Tibial nerve (tissue), 4 donors: ENCODE results near the gene EIF1AD. TPM values are rescaled to one million over a fixed set of nuclear protein-coding genes. Genes with fewer than 3 reads are reported as not detected.

Experiments
- DNase-seq, 2 donors: peaks; one replicate each; pipeline ENCODE4 v3.0.0-alpha.2; 2019; ENCODE audit warnings: low spot score in 2 of 2
- H3K27ac ChIP-seq, 4 donors: fragments of 200-600 bp; sonication (generic) in 3 of 4; one replicate each; pipeline ENCODE4 v1.5.1; 2017 to 2019; ENCODE audit warnings: mild to moderate bottlenecking in 1 of 4
- H3K27me3 ChIP-seq, 2 donors: fragments of 200-600 bp; sonication (generic) in 1 of 2; one replicate each; pipeline versions ENCODE4 v1.5.1 to v1.6.0; 2017 to 2019
- H3K36me3 ChIP-seq, 3 donors: fragments of 200-600 bp; sonication (generic); one replicate each; pipeline ENCODE4 v1.5.1; 2018 to 2019
- H3K4me1 ChIP-seq, 4 donors: fragments of 200-600 bp; sonication (generic) in 3 of 4; one replicate each; pipeline ENCODE4 v1.5.1; 2017 to 2019
- H3K4me3 ChIP-seq, 4 donors: fragments of 200-600 bp; sonication (generic) in 3 of 4; one replicate each; pipeline ENCODE4 v1.5.1; 2017 to 2019; ENCODE audit warnings: mild to moderate bottlenecking in 1 of 4, moderate library complexity in 1 of 4
- H3K9me3 ChIP-seq, 4 donors: fragments of 200-600 bp; sonication (generic) in 3 of 4; one replicate each; pipeline ENCODE4 v1.5.1; 2017 to 2019
- EP300 ChIP-seq, 2 donors: sonication (generic); formaldehyde crosslinking; IDR thresholded peaks; one replicate each; pipeline ENCODE4 v1.6.1; 2017; ENCODE audit warnings: antibody characterized with exemption in 2 of 2, mild to moderate bottlenecking in 1 of 2
- POLR2A ChIP-seq, 2 donors: fragments of 450-650 bp; IDR thresholded peaks; one replicate each; pipeline ENCODE4 v1.6.1; 2017; ENCODE audit warnings: antibody characterized with exemption in 2 of 2, mild to moderate bottlenecking in 2 of 2, moderate library complexity in 2 of 2
- WGBS, 2 donors: methylation state at CpG; one replicate each; pipeline ENCODE4 v1.1.5; 2018; 5-methylcytosine and 5-hydroxymethylcytosine counted together
- total RNA-seq, 4 donors: library from RNA; depleted of rRNA; stranded (reverse); fragments of >200 nt; gene quantifications; one replicate each; pipeline ENCODE4 v1.1.0, GENCODE V29; 2016
- TF ChIP-seq, protein P1 (sequence below), 5 experiments: fragments of 200-600 bp in 3 of 5; fragments of 450-650 bp in 2 of 5; sonication (generic) in 3 of 5; IDR thresholded peaks; one replicate each; pipeline ENCODE4 v1.5.1; 2016 to 2019; ENCODE audit warnings: antibody characterized with exemption in 5 of 5, mild to moderate bottlenecking in 3 of 5, moderate library complexity in 2 of 5

Gene EIF1AD
- total RNA-seq, 4 donors from 2014 or later = 27.0 to 40.6 (median 29.5) TPM

DNA sequence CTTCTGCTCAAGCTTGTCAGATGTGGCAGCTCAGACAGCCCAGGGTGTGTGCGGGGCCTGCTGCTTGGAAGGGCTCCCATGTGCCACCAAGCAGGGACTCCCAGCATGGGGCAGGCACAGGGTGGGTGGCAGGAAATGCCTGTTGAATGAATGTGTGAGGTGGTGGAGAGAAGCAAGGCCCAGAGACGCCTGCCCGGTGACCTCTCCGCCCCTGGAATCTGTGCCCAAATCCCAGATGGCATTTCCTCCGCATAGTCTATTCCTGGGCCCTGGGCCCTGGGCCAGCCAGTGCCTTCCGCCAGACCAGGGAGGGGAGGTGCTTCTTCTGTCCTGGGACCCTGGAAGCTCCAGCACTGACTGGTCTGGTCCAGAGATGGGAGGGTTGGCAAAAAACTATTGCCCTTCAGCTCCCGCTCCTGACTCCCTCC lies 13.5 kb upstream of the EIF1AD start:
- Histone ChIP-seq H3K27ac (no peak overlapping the region), H3K27me3 (peaks cover 0 to 21% of the 10 kb centered on the region in 2 donors), H3K9me3 (no peaks in the 10 kb centered on the region), H3K36me3 (no peaks in the 10 kb centered on the region), H3K4me3 (no peak overlapping the region), H3K4me1 (peaks cover 0 to 11% (median 7%) of the 10 kb centered on the region in 4 donors)
- TF ChIP-seq EP300 (IDR thresholded peaks at IDR 0.05) = no peak
- DNase-seq = no peak
- 46 to 53% methylated on average over 5 to 7 of the region's 7 CpGs for WGBS, 2 donors

DNA sequence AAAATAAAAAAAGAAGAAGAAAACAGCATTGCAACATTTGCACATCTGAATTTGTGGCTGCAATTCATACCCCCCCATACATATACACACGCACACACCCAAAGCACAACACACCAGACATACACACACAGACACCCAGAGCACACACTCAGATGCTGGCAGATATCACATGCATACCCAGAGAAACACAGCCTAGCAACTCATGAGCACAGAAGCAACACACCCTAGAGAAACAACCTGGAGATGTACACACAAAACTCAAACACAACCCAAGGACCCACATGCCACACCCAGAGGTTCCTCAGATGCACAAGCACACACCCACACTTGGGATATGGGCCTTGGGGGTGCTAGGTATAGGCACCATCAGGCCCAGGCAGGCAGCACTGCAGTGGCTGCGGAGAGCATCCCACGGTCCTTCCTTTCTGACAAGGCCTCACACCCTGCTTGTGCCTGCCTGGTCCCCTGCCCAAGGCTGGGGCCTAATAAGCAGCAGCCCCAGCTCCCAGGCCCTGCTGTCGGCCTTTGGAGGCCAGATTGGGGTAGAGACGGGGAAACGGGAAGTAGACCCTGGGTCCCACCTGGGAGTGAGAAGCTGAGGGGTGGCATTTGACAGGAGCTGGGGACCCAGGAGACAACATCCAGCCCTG lies 13.0 kb upstream of the EIF1AD start:
- Histone ChIP-seq H3K27ac (no peak overlapping the region), H3K9me3 (no peaks in the 10 kb centered on the region), H3K27me3 (peaks cover 0 to 21% of the 10 kb centered on the region in 2 donors), H3K4me3 (no peak overlapping the region), H3K4me1 (peaks cover 0 to 11% (median 7%) of the 10 kb centered on the region in 4 donors), H3K36me3 (no peaks in the 10 kb centered on the region)
- 75 to 89% methylated on average over 6 of the region's 6 CpGs for WGBS, 2 donors
- no peak for DNase-seq
- TF ChIP-seq POLR2A (IDR thresholded peaks at IDR 0.05) (no peak), EP300 (IDR thresholded peaks at IDR 0.05) (no peak)
- TF ChIP-seq, protein P1, sequence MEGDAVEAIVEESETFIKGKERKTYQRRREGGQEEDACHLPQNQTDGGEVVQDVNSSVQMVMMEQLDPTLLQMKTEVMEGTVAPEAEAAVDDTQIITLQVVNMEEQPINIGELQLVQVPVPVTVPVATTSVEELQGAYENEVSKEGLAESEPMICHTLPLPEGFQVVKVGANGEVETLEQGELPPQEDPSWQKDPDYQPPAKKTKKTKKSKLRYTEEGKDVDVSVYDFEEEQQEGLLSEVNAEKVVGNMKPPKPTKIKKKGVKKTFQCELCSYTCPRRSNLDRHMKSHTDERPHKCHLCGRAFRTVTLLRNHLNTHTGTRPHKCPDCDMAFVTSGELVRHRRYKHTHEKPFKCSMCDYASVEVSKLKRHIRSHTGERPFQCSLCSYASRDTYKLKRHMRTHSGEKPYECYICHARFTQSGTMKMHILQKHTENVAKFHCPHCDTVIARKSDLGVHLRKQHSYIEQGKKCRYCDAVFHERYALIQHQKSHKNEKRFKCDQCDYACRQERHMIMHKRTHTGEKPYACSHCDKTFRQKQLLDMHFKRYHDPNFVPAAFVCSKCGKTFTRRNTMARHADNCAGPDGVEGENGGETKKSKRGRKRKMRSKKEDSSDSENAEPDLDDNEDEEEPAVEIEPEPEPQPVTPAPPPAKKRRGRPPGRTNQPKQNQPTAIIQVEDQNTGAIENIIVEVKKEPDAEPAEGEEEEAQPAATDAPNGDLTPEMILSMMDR (IDR thresholded peaks at IDR 0.05) = no peak

DNA sequence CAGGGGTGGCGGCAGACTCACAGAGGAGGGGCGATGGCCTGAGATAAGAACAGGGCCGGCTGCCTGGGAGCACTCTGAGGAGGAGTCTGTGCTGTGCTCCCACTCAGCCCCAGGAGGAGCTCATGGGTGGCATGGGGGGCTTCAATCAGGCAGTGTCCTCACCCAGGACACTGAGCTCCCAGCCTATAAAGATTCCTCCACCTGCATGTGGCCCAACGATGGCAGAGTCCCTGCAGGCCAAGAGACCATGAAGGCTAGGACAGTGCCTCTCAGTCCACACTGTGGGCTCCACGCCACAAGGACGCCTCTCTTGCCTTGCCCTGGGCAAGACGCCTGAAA lies 11.8 kb upstream of the EIF1AD start:
- DNase-seq = no peak
- no peak overlapping the region for H3K4me3 ChIP-seq
- peaks cover 0 to 21% of the 10 kb centered on the region in 2 donors for H3K27me3 ChIP-seq
- no peak overlapping the region for H3K27ac ChIP-seq
- H3K4me1 ChIP-seq = peaks cover 0 to 11% (median 7%) of the 10 kb centered on the region in 4 donors
- TF ChIP-seq POLR2A (IDR thresholded peaks at IDR 0.05) (no peak), EP300 (IDR thresholded peaks at IDR 0.05) (no peak)
- TF ChIP-seq, protein P1 (IDR thresholded peaks at IDR 0.05) = no peak
- H3K9me3 ChIP-seq = no peaks in the 10 kb centered on the region
- H3K36me3 ChIP-seq = no peaks in the 10 kb centered on the region
- WGBS, 2 donors = 67 to 70% methylated on average over 6 of the region's 7 CpGs

DNA sequence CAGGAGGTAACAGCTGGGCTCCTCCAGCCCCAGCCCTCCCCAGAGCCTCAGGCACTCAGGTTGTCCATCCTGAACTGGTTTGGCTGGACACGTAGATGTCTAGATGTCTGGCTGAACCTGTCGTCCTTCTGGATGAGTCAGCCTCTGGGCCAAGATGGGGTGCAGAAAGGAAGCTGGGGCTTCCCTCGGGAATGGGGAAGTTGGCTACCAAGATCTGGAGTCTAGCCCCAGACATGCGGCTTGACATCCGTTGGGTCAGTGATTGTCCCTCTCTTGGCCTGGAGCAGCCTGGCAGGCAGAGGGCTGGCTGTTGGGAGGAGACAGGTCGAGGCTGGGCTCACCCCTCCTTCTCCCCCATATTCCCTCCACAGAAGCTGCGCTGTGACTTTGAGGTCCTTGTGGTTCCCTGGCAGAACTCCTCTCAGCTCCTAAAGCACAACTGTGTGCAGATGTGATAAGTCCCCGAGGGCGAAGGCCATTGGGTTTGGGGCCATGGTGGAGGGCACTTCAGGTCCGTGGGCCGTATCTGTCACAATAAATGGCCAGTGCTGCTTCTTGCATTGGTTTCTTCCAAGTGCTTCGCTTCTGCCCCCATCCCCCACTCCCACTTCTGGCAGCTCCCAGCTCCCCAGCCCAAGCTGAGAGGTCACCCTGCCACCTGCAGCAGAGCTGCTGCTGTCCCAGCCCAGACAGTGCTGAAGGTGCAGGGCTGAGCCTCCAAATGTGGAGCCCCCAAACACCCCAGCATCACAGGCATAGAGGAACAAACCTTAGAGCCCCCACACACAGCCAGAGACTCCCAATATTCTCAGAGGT lies 11.2 kb upstream of the EIF1AD start:
- Histone ChIP-seq H3K4me1 (peaks cover 0 to 11% (median 7%) of the 10 kb centered on the region in 4 donors), H3K27me3 (peaks cover 0 to 21% of the 10 kb centered on the region in 2 donors), H3K9me3 (no peaks in the 10 kb centered on the region), H3K4me3 (no peak overlapping the region), H3K27ac (no peak overlapping the region), H3K36me3 (no peaks in the 10 kb centered on the region)
- 57 to 60% methylated on average over 11 of the region's 12 CpGs for WGBS, 2 donors
- DNase-seq = no peak
- no peak for TF ChIP-seq POLR2A (IDR thresholded peaks at IDR 0.05)
- TF ChIP-seq, protein P1 (IDR thresholded peaks at IDR 0.05) = no peak
- no peak for TF ChIP-seq EP300 (IDR thresholded peaks at IDR 0.05)

DNA sequence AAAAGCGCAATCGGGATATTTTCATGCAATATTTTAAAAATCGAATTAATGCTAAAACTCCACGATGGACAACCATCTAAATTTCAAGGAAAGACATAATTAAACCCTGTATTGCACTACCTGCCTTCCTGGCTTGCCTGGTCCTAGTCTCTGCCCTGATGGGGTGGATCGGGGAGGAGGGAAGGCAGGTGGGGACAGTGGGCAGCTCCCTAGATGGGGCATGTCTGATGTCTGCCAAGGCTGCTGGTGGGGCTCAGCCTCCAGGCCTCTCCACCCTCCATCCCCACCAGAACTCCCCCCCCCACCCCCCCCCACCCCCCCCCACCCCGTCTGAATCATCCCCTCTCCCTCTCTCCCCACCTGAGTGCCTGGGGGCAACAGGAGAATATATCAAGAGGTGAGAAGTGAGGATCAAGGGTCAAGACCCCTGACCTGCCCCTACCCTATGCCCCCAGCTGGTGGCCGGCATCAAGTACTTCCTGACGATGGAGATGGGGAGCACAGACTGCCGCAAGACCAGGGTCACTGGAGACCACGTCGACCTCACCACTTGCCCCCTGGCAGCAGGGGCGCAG lies 10.5 kb upstream of the EIF1AD start:
- DNase-seq = no peak
- 62 to 75% methylated on average over 6 to 12 of the region's 12 CpGs for WGBS, 2 donors

More for the DNA sequence above, 10.5 kb upstream of the EIF1AD start:
- TF ChIP-seq, protein P1 (IDR thresholded peaks at IDR 0.05) = no peak
- TF ChIP-seq POLR2A (IDR thresholded peaks at IDR 0.05) (no peak), EP300 (IDR thresholded peaks at IDR 0.05) (no peak)
- Histone ChIP-seq H3K9me3 (no peaks in the 10 kb centered on the region), H3K36me3 (no peaks in the 10 kb centered on the region), H3K27ac (no peak overlapping the region), H3K4me1 (peaks cover 0 to 11% (median 7%) of the 10 kb centered on the region in 4 donors), H3K27me3 (peaks cover 0 to 21% of the 10 kb centered on the region in 2 donors), H3K4me3 (no peak overlapping the region)
